Renal pelvis (tissue), 4 donors: Measurements from ENCODE around the gene SNAPC4. TPM values are rescaled to one million over a fixed set of nuclear protein-coding genes. Genes with fewer than 3 reads are reported as not detected.

Experiments used
- DNase-seq: peaks from one replicate; pipeline ENCODE4 v3.0.0-alpha.2; 2013
- polyA plus RNA-seq, 3 donors: library from polyadenylated mRNA; unstranded; fragments of 120-200 nt; gene quantifications; one replicate each; pipeline ENCODE4 v1.2.1, GENCODE V29; 2013; ENCODE audit not compliant: insufficient read length in 3 of 3

Gene SNAPC4
- polyA plus RNA-seq, 3 donors = 12.4 to 15.1 (median 13.7) TPM

DNA sequence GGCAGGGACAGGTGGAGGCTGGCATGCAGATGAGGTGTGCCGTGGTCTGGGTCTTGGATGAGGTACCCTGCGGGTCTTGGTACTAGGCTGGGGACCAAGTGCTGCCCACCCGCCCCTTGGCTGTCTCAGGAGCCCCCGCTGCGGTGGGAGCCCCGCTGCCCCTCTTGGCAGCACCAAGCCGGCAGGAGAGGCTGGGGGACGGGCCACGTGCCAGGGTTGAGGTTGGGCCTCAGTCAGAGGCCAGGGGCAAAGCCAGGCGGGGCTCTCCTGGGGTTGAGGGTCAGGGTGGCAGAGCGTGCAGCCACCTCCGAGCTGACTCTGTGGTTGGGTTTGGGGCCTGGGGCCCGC lies 28.5 kb downstream of the SNAPC4 start:
- DNase-seq = no peak

- DNase-seq = no peak
These were observed 29.1 kb downstream of the SNAPC4 start for GRCh38 chr9:136370687-136371532.

- no peak for DNase-seq
These were observed 29.9 kb downstream of the SNAPC4 start for GRCh38 chr9:136370037-136370436.

DNA sequence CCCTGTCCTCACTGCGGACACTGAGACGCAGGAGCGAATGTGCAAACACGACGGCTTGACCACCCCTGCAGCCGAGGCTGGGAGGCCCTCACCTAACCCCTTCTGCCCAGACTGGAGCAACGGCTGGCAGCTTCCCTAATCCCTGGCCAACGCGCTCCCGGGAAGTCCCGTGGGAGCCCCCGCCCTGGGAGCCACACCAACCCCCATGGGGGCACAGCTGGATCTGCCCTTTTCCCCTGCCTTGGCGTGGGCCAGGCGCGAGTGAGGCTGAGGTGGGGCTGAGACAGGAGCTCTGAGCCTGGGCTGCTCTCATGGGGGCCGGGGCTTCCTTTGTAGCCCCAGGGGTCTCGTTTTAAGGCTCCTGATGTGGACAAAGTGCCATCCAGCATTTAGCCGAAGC lies 31.8 kb downstream of the SNAPC4 start:
- no peak for DNase-seq

DNA sequence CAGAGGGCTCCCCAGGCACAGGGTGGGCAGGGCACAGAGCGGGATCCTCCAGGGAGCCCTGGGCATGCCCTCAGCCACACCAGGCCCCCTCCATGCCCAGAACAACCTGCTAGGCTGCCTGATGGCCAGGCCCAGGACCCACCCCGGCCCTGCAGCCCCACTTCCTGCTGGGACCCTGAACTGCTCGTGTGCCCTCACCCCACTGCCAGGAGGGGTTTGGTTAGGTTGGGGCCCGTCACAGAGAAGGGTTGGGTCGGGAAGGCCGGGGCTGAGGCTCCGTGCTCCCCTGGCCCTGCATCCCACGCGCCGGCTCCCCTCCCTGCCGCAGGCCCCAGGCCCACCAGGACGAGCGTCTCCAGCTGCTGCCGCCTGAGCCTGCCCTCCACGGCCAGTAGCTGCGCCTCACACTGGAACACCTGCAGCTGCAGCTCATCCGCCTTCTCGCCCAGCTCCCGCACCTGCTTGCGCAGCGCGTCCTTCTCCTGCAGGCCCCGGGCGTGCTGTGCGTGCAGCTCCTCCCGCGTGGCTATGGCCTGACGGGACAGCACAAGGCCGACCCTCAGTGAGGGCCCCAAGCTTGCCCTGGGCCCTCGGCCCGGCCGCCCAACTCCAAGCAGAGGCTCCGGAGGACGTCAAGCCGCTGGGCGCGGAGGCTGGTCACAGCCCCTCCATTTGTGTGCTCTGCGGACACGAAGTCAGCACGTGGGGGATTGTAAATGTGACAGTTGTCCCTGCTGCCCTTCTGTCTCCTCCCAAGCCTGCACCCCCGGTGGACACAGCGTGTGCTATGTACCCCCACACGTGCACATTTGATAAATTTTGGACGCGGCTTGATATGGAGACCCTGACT lies 32.4 kb downstream of the SNAPC4 start:
- no peak for DNase-seq

GRCh38 chr9:136366826-136367225 lies 33.1 kb downstream of the SNAPC4 start:
- no peak for DNase-seq

- DNase-seq = no peak
These were observed 34.2 kb downstream of the SNAPC4 start for GRCh38 chr9:136365775-136366222.

DNA sequence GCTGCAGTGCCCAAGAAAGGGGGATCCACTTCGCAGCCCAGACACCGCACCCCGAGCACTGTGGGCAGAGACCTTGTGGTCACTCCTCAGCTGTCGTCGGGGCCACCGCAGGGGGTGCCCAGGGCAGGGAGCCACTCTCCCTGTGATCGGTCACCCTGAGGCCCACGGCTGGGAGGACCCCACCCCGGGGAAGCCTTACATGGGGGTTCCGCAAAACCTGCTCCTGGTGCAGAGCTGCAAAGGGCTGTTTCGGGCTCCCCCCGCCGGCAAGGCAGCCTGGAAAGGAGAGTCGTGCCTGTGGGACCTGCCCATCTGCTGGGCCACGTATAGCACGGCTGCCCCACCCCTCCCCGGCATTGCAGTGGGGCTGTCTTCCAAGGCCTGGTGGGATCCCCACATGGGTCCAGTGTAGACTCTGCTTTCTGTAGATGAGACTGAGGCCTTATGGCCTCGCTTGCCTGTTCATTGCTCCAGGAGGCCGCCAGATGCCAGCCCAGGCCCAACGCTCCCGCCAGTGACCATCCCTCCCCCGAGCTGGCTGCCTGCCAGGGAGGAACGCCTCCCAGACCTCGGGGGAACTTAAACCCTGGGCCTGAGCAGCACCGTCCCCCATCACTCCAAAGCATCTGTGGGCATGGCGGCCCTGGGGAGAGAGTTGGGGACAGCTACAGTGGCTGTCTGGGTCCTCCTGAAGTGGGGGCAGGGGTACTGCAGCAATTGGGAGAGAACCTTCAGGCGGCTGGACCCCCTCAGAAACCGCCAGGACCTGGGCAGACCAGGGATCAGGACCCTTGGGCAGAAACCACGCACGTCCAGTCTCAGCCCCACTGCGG lies 34.8 kb downstream of the SNAPC4 start:
- no peak for DNase-seq

DNA sequence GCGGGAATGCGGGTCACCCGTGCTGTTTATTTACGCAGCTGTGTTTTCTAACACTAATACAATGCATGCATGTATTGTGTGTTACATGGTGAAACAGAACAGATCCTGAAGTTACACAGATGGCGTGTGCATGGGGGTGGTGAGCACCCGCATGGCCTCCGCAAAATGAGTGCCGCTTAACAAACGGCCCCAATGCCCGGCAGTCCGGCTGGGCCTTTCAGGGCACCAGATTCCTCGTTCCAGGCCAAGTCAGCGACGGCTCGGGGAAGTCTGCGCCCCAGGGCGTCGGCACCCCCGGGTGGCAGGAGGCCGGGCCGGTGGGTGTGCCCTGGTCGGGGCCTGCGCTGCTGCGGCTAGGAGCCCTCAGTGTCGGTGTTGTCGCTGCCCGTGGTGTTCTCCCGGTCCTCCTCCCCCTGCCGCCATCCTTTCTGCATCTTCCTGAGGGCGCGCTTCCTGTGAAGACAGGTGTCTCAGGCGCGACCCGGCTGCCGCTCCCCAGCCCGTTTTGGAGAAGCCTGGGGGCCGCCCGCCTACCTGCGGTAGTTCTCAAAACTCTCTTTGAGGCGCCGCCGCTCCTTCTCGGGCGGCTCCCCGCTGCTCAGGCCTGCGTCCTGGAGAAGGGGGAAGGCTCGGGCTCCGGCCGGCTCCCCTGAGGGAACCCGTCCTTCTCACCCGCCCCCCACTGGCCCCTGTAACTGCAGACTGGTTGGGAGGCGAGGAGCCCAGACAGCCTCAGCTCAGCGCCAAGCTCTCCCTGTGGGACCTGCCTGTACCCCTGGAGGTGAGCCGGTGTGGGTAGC lies 35.8 kb downstream of the SNAPC4 start:
- no peak for DNase-seq

DNA sequence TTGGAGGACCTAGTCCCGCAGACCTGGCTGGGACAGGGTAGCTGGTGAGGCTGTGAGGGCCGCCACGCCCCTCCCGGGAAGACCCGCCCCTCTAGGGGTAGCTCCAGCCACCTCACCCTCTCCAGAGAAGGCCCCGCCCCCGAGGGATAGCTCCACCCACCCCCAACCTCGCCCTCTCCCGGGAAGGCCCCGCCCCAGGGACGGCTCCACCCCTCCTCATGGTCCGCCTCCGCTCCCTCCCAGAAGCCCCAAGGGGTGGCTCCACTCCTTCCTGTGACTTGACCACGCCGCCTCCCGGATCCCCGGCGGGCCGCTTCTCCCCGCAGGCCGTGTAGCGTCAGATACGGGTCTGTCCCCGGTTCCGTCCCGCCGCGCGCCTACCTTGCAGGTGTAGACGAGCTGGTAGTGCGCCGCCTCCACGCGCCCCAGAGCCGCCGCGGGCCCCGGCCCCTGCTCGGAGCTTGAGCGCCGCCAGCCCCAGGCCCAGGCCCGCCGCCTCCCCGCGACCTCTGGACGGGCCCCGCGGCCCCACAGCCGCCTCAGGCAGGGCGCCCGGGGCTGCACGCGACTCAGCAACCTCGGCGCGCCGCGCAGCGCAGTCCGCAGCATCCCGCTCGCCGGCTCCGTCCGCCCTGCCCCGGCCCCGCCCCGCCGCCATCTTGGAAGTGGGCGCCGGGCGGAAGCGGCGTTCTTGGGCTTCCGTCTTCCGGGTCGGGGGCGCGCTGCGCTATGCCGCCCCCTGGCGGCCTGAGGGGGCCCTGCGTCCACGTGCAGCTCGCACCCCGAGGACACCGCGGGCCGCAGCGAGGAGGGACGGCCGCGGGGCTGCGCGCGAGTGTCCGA lies 36.6 kb downstream of the SNAPC4 start, which contains the start of gene DNLZ:
Gene DNLZ (minus strand): TSS at position 639 of the 843 bp plus-strand sequence. CDS start 30 bp downstream, at position 609.
- DNase-seq = peak; percentile 91

GRCh38 chr9:136362450-136362784 lies 37.6 kb downstream of the SNAPC4 start:
- DNase-seq = no peak

GRCh38 chr9:136361754-136362449 lies 38.1 kb downstream of the SNAPC4 start:
- DNase-seq = no peak

DNA sequence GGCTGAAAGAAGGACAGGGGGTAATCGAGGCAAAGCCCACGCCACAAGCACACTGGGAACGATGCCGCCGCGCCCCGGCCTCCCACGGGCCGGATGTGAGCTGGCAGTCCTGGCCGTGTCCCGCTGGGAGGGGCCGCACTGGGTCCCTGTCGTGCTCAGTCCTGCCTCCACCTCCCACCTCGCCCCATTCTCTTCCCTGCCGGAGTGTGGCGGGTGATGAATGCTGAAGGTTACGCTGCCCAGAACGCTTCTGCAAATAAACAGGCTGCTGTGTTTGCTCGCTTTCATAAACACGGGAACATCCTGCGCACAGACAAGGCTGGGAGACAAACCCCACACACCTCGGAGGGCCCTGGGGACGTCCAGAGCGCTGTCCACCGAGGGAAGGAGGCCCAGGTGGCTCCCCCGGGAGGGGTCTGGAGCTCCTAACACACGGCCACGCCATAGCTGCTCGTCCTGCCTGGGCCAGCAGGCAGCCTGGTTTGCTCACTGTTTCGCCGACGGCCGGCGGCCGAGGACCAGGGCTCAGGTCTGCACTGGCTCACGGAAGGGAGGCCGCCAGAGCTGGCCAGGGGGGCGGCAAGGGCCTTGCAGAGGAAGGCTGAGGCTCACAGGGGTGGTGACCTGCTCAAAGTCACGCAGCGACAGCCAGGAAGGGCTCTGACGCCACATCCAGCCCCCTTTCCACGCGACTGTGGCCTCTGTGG lies 38.8 kb downstream of the SNAPC4 start:
- no peak for DNase-seq

DNA sequence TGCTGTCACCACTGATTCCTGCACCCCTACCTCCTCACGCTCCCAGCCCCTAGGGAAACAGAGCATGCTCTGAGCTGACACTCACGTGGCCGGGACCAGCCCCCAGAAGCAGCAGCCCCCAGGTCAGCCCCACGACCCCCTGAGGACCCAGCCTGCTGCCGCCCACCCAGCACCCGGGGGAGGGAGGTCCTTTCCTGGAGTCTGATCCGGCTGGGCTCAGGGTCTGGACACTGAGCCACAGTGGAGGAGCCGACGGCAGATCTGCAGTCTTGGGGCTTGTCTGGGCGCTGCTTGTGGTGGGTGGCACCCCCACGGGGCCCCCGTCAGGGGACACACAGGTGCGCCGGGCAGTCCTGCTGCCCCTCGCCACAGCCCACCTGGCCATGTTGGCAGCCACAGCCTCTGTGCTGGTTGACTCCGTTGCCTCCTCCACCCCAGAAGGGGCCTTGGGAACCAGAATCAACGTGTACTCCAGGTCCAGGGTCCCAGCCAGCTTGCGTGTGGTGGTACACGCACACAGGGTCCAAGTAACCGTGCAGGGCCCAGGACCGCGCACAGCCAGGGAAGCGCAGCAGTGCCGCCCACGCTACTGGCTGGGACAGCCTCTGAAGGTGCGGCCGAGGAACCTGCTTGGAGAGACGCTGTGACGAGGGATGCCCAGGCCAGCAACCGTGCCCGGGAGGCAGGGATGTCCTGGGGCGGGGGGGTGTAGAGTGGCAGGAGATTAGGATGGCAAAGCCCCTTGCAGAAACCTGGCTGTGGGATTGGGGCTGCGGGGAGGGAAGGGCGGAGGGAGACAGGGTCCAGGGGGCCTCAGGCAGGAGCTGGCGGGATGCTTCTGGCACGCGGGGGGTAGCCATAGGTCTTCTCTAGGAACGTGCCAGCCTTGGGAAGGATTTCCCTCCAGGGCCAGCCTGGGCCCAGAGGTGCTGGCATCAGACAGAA lies 39.9 kb downstream of the SNAPC4 start:
- DNase-seq = no peak

- no peak for DNase-seq
These were observed 41.1 kb downstream of the SNAPC4 start for GRCh38 chr9:136358888-136359287.

DNA sequence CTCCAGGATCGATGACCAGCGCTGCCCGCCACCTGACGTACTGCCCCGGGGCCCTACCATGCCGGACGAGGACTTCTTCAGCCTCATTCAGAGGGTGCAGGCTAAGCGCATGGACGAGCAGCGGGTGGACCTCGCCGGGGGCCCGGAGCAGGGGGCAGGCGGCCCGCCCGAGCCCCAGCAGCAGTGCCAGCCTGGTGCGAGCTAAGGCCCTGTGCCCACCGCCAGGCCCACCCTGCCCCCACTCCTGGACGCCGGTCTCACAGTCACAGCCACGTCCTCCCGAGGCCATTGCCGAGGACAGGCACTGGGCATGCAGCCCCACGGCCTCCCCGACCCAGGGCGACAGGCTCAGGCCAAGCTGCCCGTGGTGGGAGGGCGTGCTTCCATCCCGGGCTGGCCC lies 42.0 kb downstream of the SNAPC4 start:
- DNase-seq = no peak

DNA sequence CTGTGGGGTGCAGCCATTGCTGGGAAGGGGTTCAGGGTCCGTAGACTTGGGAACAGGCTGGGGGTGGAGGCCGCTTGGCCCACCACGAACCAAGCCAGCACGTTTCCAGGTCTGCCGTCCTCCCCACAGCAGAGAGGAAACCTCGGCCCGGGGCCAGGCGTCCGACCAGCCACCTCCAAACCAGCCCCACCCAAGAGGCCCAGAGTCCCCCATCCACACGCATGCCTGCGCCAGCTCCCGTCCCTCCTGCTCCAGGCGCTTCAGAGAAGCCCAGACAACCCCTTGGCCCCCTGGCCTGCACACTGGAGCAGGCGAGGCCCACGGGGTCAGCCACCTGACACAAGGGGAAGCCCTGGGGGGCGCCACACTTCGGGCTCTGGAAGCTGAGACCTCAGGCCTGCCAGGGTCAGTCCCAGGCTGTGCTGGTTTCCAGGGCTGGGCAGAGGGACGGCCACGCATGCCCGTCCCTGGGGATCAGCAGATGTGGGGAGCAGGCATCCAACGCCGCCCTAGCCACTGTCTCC lies 42.7 kb downstream of the SNAPC4 start:
- no peak for DNase-seq
